Upper lobe of right lung (tissue), 1 donor: Measurements from ENCODE around the gene KATNAL1. TPM values are rescaled to one million over a fixed set of nuclear protein-coding genes. Genes with fewer than 3 reads are reported as not detected.

Experiments
- ATAC-seq: fragments of 200-7000 bp; cut with Tn5 transposase; one replicate; pipeline ENCODE4 v1.9.1; 2020; ENCODE audit warnings: mild to moderate bottlenecking, moderate library complexity
- DNase-seq: peaks from one replicate; pipeline ENCODE4 v3.0.0-alpha.2; 2020
- H3K27ac ChIP-seq: fragments of 200-600 bp; one replicate; pipeline ENCODE4 v1.8.0; 2022
- H3K27me3 ChIP-seq: fragments of 200-600 bp; one replicate; pipeline ENCODE4 v1.8.0; 2022; ENCODE audit warnings: mild to moderate bottlenecking
- H3K36me3 ChIP-seq: fragments of 200-600 bp; one replicate; pipeline ENCODE4 v1.8.0; 2022
- H3K4me1 ChIP-seq: fragments of 200-600 bp; one replicate; pipeline ENCODE4 v1.8.0; 2022
- H3K4me3 ChIP-seq: fragments of 200-600 bp; one replicate; pipeline ENCODE4 v1.8.0; 2022; ENCODE audit warnings: mild to moderate bottlenecking
- H3K9me3 ChIP-seq: fragments of 200-600 bp; one replicate; pipeline ENCODE4 v1.8.0; 2022
- intact Hi-C: fragments of 100-400 bp; cut with DNase I; formaldehyde crosslinking; loops from one replicate; pipeline ENCODE4 v1.11.0; 2022
- total RNA-seq: library from RNA; stranded (reverse); fragmentation: NEBNext Ultra II Directional; extraction: Animal tissue kit (Norgen Biotek cat#: 25700); gene quantifications from one replicate; pipeline ENCODE4 v1.2.1, GENCODE V29; 2021
- TF ChIP-seq, protein P1 (sequence below): fragments of 200-600 bp; IDR thresholded peaks from one replicate; pipeline ENCODE4 v1.8.0; 2022; ENCODE audit warnings: antibody characterized with exemption
- donor health status: DM: no; HTN: yes; CAD: no; lungs with severe emphysema.

KATNAL1 gene
- total RNA-seq, 1 donor from 2014 or later, result 17.5 TPM

DNA sequence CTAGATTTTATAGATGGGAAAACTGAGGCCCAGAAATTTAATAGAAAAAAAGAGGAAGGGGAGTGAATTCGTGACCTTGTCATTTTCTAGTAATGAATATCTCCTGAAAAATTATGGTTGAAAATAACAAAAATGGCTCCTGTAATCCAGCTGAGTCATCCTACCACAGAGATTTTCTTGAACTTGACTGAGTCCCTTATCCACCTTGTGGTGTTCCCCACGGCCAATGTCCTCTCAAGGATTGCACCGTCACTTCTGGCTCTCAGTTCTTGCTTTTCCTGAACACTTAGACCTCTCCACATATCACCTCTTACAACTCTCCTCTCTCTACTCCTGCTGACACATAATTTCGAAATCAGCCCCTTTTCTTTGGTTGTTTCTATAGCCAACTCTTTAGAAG lies 1.2 kb upstream of the KATNAL1 start:
- no peaks in the 10 kb centered on the region for H3K9me3 ChIP-seq
- ATAC-seq (peak; percentile 41), DNase-seq (no peak)
- no peaks in the 10 kb centered on the region for H3K27me3 ChIP-seq
- intact Hi-C loops, result no loop called here
- H3K27ac ChIP-seq, result no peak overlapping the region
- peaks cover 26% of the 10 kb centered on the region for H3K4me1 ChIP-seq
- H3K36me3 ChIP-seq, result no peaks in the 10 kb centered on the region
- TF ChIP-seq, protein P1, sequence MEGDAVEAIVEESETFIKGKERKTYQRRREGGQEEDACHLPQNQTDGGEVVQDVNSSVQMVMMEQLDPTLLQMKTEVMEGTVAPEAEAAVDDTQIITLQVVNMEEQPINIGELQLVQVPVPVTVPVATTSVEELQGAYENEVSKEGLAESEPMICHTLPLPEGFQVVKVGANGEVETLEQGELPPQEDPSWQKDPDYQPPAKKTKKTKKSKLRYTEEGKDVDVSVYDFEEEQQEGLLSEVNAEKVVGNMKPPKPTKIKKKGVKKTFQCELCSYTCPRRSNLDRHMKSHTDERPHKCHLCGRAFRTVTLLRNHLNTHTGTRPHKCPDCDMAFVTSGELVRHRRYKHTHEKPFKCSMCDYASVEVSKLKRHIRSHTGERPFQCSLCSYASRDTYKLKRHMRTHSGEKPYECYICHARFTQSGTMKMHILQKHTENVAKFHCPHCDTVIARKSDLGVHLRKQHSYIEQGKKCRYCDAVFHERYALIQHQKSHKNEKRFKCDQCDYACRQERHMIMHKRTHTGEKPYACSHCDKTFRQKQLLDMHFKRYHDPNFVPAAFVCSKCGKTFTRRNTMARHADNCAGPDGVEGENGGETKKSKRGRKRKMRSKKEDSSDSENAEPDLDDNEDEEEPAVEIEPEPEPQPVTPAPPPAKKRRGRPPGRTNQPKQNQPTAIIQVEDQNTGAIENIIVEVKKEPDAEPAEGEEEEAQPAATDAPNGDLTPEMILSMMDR, result no peak
- H3K4me3 ChIP-seq, result no peak overlapping the region

DNA sequence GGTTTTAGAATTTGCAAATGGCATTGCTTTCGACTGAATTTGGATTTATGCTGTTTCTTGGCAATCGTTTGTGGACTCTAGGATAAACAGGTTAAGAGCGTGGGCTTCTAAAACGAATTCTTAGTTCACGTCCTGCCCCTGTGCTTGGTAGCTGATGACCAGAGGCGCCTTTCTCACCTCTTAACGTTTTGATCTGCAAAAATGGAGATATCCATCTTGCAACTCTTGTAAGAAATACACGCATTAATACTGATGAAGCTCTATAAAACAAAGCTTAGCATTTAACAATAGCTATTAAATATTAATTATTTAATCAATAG lies 580 bp upstream of the KATNAL1 start:
- no peaks in the 10 kb centered on the region for H3K9me3 ChIP-seq
- ATAC-seq (no peak), DNase-seq (no peak)
- intact Hi-C loops, result no loop called here
- peak overlapping the region; percentile 85 for H3K27ac ChIP-seq
- no peaks in the 10 kb centered on the region for H3K27me3 ChIP-seq
- H3K36me3 ChIP-seq, result no peaks in the 10 kb centered on the region
- peaks cover 20% of the 10 kb centered on the region for H3K4me1 ChIP-seq
- TF ChIP-seq, protein P1, result no peak
- peak overlapping the region; percentile 80 for H3K4me3 ChIP-seq

DNA sequence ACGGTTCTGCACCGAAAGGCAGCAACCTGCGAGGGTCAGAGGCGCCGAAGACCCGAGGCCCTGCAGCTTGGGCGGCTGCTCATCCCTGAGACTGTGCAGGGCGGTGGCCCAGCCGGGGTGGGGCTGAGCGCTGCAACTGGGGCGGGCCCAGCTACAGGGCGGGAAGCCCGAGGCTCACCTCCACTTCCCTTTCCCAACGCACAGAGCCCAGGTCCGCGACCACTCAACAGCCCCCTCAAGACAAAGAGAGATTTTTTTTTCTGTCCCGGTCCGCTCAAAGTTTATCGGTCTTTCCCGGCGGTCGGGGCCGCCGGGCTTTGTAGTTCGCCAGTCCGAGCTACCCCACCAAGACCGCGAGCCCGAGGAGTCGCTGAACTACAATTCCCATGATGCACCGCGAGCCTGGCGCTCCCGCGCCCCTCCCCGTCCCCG lies 573 bp downstream of the KATNAL1 start:
- H3K4me1 ChIP-seq, result peaks cover 12% of the 10 kb centered on the region
- no peaks in the 10 kb centered on the region for H3K36me3 ChIP-seq
- H3K4me3 ChIP-seq, result peak overlapping the region; percentile 80
- intact Hi-C loops, result no loop called here
- H3K27me3 ChIP-seq, result no peaks in the 10 kb centered on the region
- DNase-seq (peak; percentile 96), ATAC-seq (peak; percentile 98)
- peak overlapping the region; percentile 85 for H3K27ac ChIP-seq
- H3K9me3 ChIP-seq, result no peaks in the 10 kb centered on the region
- TF ChIP-seq, protein P1, result no peak

DNA sequence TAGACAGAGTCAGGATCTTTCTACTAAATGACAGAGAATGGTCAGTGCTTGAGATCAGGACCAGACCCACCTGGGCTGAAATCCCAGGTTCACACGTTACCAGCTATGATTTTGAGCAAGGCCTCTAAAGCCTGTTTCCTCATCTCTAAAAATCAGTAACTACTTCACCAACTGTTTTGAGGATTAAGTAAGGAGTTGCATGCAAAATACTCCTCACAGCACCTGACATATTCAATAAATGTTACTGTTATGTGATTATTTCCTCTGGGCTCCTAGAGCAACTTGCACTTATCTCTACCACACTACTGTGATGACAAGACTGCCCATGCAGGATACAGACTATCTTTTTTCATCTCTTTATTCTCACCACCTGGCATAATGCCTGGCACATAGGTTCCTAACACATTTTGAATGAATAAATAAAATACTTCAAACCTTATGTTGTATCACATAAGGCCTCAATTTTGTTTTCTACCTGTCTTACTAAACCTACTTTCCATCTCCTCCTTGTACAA lies 1.8 kb downstream of the KATNAL1 start:
- no peaks in the 10 kb centered on the region for H3K36me3 ChIP-seq
- TF ChIP-seq, protein P1, result no peak
- ATAC-seq (no peak), DNase-seq (no peak)
- peaks cover 12% of the 10 kb centered on the region for H3K4me1 ChIP-seq
- H3K9me3 ChIP-seq, result no peaks in the 10 kb centered on the region
- H3K4me3 ChIP-seq, result no peak overlapping the region
- H3K27me3 ChIP-seq, result no peaks in the 10 kb centered on the region
- no peak overlapping the region for H3K27ac ChIP-seq
- intact Hi-C loops, result no loop called here

DNA sequence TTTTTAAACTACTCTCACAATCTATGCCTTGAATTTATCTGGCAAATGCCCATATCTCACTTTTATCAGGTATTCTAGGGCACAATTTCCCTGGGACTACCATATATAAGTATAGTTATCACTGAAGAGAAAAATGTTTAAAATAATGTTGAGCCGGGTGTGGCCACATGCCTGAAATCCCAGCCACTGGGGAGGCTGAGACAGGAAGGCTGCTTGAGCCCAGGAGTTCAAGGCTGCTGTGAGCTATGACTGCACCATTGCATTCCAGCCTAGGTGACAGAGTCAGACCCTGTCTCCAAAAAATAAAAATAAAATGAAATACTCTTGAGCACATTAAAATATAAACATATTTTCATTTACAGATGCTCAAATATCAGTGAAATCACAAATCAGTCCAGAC lies 4.1 kb downstream of the KATNAL1 start:
- DNase-seq (no peak), ATAC-seq (no peak)
- intact Hi-C loops, result no loop called here
- no peaks in the 10 kb centered on the region for H3K9me3 ChIP-seq
- H3K4me1 ChIP-seq, result peaks cover 12% of the 10 kb centered on the region
- H3K36me3 ChIP-seq, result no peaks in the 10 kb centered on the region
- H3K4me3 ChIP-seq, result no peak overlapping the region
- H3K27ac ChIP-seq, result no peak overlapping the region
- no peaks in the 10 kb centered on the region for H3K27me3 ChIP-seq
- TF ChIP-seq, protein P1, result no peak

DNA sequence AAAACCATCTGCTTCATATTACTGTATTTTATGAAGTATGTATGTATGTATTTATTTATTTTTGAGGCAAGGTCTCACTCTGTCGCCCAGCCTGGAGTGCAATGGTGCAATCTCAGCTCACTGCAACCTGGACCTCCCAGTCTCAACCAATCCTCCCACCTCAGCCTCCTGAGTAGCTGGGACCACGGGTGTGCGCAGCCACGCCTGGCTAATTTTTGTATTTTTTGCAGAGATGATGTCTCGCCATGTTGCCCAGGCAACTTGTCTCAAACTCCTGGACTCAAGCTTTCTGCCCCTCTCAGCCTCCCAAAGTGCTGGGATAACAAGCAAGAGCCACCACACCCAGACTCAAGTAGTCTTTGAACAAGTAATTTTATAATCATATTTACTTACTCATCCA lies 5.5 kb downstream of the KATNAL1 start:
- intact Hi-C loops, result no loop called here
- ATAC-seq (no peak), DNase-seq (no peak)
- TF ChIP-seq, protein P1, result no peak
- Histone ChIP-seq H3K9me3 (no peaks in the 10 kb centered on the region), H3K4me1 (peaks cover 12% of the 10 kb centered on the region), H3K27me3 (no peaks in the 10 kb centered on the region), H3K27ac (no peak overlapping the region), H3K4me3 (no peak overlapping the region), H3K36me3 (no peaks in the 10 kb centered on the region)
